Frontal cortex (tissue), 4 donors: ENCODE measurements around the gene PDGFD. TPM values are rescaled to one million over a fixed set of nuclear protein-coding genes. Genes with fewer than 3 reads are reported as not detected.
A peak's percentile ranks its signal among the peaks of the same experiment; 100 is the strongest.
"Not testable (repeated sequence)": the region's sequence is repeated elsewhere in the genome, so short reads cannot be mapped to it uniquely, and the experiment has no call there.

Experiments
- DNase-seq, 2 donors: peaks; one replicate each; pipeline ENCODE4 v3.0.0; 2012; ENCODE audit warnings: low spot score in 2 of 2
- FAIRE-seq: peaks from 2 replicates; lab custom pipeline; 2012; peaks lifted over from hg19 to GRCh38; lab: Jason Lieb, UNC
- total RNA-seq: library from RNA; depleted of rRNA; stranded (reverse); fragments of >200 nt; gene quantifications from one replicate; pipeline ENCODE4 v1.2.3, GENCODE V29; 2014
- donor health status: control.
- donor health status: control.
- donor health status: control.

The PDGFD gene
- total RNA-seq, 1 donor from 2014 or later = 7.3 TPM

GRCh38 chr11:104060004-104060794 is 103.7 kb downstream of the PDGFD start:
- FAIRE-seq = no peak

GRCh38 chr11:104058680-104059079 is 105.3 kb downstream of the PDGFD start:
- DNase-seq = no peak
- FAIRE-seq = no peak

More at GRCh38 chr11:104060004-104060794, 103.7 kb downstream of the PDGFD start:
- no peak for DNase-seq

GRCh38 chr11:104057908-104058307 is 106.0 kb downstream of the PDGFD start:
- no peak for DNase-seq
- FAIRE-seq = peak; percentile 45

- FAIRE-seq = no peak
Observed at GRCh38 chr11:104055596-104055995, 108.4 kb downstream of the PDGFD start.

GRCh38 chr11:104054911-104055529 is 108.9 kb downstream of the PDGFD start:
- DNase-seq = no peak
- FAIRE-seq = no peak

More at GRCh38 chr11:104055596-104055995, 108.4 kb downstream of the PDGFD start:
- no peak for DNase-seq

GRCh38 chr11:104053743-104054478 is 110.0 kb downstream of the PDGFD start:
- FAIRE-seq (no peak), DNase-seq (no peak)

- FAIRE-seq (no peak), DNase-seq (no peak)
Observed at GRCh38 chr11:104051778-104052177, 112.2 kb downstream of the PDGFD start.

GRCh38 chr11:104049116-104049515 is 114.8 kb downstream of the PDGFD start:
- FAIRE-seq = no peak
- DNase-seq = no peak

- DNase-seq, FAIRE-seq: not testable (repeated sequence)
Observed at GRCh38 chr11:104046858-104047257, 117.1 kb downstream of the PDGFD start.

GRCh38 chr11:104046331-104046730 is 117.6 kb downstream of the PDGFD start:
- DNase-seq (no peak), FAIRE-seq (no peak)

- no peak for DNase-seq
- FAIRE-seq = no peak
Observed at GRCh38 chr11:104043678-104044239, 120.2 kb downstream of the PDGFD start.

GRCh38 chr11:104043142-104043541 is 120.8 kb downstream of the PDGFD start:
- no peak for FAIRE-seq
- no peak for DNase-seq

GRCh38 chr11:104041792-104042191 is 122.2 kb downstream of the PDGFD start:
- no peak for FAIRE-seq
- no peak for DNase-seq

- FAIRE-seq = no peak
- DNase-seq = no peak
Observed at GRCh38 chr11:104036995-104037394, 127.0 kb downstream of the PDGFD start.

GRCh38 chr11:104036588-104036987 is 127.4 kb downstream of the PDGFD start, which contains the start of gene DDI1:
Gene DDI1, plus strand, starts transcription at chr11:104036640. Its CDS starts 183 bp downstream, at chr11:104036823.
- FAIRE-seq (no peak), DNase-seq (no peak)

- no peak for DNase-seq
Observed at GRCh38 chr11:104033561-104033960, 130.4 kb downstream of the PDGFD start.

GRCh38 chr11:104033134-104033533 is 130.8 kb downstream of the PDGFD start:
- DNase-seq (no peak), FAIRE-seq (no peak)

More at GRCh38 chr11:104033561-104033960, 130.4 kb downstream of the PDGFD start:
- no peak for FAIRE-seq

GRCh38 chr11:104028476-104029263 is 135.3 kb downstream of the PDGFD start:
- FAIRE-seq (no peak), DNase-seq (no peak)

- no peak for DNase-seq
- no peak for FAIRE-seq
Observed at GRCh38 chr11:104024572-104024971, 139.4 kb downstream of the PDGFD start.
